WI38 (cell line): ENCODE results near the gene NOL3.

ENCODE experiments used
- H3K4me3 ChIP-seq: 2 replicates; pipeline ENCODE4 v1.5.1; 2011; ENCODE audit warnings: low read depth, mild to moderate bottlenecking, control low read depth, low read length
- CTCF ChIP-seq: IDR thresholded peaks from 2 replicates; pipeline ENCODE4 v1.5.1; 2012; ENCODE audit warnings: low read depth, mild to moderate bottlenecking, control low read depth, low read length

Gene NOL3

GRCh38 chr16:67216612-67217490 lies 46.5 kb downstream of the NOL3 start:
- no peak for TF ChIP-seq CTCF
- H3K4me3 ChIP-seq: no peak overlapping the region

- TF ChIP-seq CTCF: no peak
- no peak overlapping the region for H3K4me3 ChIP-seq
Observed at GRCh38 chr16:67223992-67224391, 53.7 kb downstream of the NOL3 start.
